ENCODE measurements around the gene SSBP4.
"Not testable (repeated sequence)": the region's sequence is repeated elsewhere in the genome, so short reads cannot be mapped to it uniquely, and the experiment has no call there.

SSBP4 gene

DNA sequence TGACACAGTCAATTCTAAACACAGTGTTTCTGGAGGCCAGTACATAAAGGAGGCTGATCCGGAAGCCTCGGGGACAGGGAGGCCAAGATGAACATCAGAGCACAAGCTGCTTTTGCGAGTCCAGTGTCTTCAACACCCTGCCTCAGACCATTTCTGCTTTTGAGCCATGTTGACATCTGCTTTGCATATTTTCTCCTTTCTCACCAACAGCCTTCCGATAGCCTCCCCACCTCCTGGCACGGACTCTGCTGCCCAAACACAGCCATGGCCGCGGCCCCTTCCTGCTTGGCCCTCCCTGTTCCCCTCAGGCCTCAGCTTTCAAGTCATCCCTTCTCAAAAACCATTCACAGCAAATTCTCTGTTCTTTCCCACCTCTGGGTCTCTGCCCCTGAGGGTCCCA, 25.4 kb upstream of the SSBP4 start:
- DNase-seq (ENCODE audit: low read depth): no peak

GRCh38 chr19:18396471-18397241, 22.5 kb upstream of the SSBP4 start:
- no peak for DNase-seq (ENCODE audit: low read depth)

DNA sequence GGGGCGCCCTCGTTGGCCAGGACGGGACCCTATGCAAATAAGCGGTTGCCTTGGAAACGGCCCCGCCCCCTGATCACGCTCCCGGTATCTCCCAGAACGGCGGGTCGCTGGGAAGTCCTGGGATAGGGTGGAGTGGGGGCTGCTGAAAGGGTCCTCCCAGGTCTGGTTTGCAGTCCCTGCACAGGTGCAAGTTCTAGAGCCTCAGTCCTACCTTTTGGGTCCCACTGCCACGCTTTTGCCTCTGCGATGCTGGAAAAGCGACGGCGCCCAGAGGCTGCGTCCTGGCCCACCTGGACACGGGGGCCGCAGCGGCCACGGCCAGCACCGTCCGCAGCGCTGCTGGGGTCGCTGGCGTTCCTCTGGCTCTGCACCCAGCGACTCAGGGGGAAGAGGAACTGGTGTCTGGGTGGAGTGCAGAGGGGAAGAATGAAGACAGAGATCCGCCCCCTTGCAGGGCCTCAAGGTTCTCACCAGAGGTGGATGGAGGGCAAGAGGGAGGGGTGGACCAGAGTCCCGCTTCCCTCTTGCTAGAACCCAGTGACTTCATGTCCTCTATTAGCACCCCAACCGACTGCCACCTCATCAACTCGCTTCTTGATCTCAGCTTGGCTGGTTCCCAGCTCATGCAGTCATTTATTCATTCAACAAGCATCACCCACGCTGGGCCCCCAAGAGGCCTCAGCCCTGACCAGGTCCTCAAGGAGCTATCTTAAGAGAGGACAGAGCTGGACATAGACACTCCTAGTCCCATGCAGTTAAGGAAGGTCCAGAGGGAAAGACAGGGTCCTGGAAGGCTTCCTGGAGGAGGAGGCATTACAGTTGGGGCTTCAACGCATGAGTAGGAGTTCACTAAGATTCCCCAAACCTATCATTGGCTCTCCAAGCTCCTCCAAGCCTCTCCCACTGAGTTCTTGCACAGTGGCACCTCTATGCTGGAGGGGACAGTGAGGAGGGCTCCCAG, 21.7 kb upstream of the SSBP4 start, which contains the start of gene LRRC25:
LRRC25 (minus strand) TSS at position 381 of the 961 bp plus-strand sequence. CDS start 659 bp downstream, outside the sequence.
- DNase-seq (ENCODE audit: low read depth): no peak

DNA sequence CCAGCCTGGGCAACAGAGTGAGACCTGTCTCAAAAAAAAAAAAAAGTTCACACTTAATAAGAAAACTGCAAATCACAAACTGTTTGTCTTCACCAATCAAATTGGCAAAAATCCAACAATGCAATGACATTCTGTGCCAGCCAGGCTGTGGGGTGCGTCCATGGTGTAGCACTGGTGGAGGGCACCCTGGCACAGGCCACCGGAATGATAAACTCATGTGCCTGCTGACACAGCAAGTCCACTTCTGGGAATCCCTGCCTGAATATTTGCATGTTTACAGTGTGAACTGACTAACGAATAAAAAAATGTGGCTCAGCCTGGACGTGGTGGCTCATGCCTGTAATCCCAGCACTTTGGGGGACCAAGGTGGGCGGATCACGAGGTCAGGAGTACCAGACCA, 20.2 kb upstream of the SSBP4 start:
- no peak for DNase-seq (ENCODE audit: low read depth)

DNA sequence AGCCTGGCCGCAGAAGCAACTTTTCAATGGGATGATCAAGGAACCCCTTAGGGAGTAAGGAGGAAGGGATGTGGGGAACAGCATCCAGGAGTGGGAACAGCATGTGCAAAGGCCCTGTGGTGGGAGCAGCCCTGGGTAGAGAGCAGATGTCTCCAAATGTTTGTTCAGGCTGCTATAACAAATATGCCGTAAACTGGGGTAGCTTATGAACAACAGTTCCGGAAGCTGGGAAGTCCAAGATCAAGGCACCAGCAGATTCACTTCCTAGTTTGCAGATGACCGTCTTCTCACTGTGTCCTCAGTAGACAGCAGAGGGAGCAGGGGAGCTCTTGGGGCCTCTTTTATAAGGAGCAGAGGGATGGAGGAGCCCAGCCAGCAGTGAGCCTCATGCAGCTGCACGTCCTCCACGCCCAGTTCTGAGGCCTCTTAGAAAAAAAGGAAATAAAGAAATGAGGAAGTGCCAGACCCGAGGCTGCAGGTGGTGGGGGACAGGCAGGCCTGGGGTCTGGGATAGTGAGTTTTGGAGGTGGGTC, 17.6 kb upstream of the SSBP4 start:
- no peak for DNase-seq (ENCODE audit: low read depth)

DNA sequence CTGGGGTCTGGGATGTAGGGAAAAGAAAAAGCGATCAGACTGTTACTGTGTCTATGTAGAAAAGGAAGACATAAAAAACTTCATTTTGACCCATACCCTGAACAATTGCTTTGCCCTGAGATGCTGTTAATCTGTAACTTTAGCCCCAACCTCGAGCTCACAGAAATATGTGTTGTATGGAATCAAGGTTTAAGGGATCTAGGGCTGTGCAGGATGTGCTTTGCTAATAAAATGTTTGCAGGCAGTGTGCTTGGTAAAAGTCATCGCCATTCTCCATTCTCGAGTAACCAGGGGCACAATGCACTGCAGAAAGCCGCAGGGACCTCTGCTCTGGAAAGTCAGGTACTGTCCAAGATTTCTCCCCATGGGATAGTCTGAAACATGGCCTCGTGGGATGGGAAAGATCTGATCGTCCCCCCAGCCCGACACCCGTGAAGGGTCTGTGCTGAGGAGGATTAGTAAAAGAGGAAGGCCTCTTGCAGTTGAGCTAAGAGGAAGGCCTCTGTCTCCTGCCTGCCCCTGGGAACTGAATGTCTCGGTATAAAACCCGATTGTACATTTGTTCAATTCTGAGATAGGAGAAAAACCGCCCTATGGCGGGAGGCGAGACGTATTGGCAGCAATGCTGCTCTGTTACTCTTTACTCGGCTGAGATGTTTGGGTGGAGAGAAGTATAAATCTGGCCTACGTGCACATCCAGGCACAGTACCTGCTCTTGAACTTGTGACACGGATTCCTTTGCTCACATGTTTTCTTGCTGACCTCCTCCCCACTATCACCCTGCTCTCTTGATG, 16.5 kb upstream of the SSBP4 start:
- DNase-seq (ENCODE audit: low read depth): not testable (repeated sequence)

- not testable (repeated sequence) for DNase-seq (ENCODE audit: low read depth)
These were observed 13.4 kb upstream of the SSBP4 start for GRCh38 chr19:18405754-18406153.

DNA sequence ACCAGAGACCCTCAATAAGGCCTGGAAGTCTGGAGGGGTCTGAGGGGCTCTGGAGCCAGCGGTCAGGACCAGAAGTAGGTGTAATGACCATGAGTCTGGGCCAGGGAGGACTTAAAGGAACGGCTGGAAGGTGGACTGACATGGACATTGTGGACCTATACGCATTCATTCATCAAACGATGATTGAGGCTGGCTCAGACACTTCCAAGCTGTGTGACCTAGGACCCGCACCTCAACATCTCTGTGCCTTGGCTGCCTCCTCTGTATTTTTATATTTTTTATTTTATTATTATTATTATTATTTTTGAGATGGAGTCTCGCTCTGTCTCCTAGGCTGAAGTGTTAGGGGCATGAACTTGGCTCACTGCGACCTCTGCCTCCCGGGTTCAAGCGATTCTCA, 12.4 kb upstream of the SSBP4 start:
- DNase-seq (ENCODE audit: low read depth): no peak

GRCh38 chr19:18408053-18408476, 11.1 kb upstream of the SSBP4 start:
- no peak for DNase-seq (ENCODE audit: low read depth)

- no peak for DNase-seq (ENCODE audit: low read depth)
These were observed 6.5 kb upstream of the SSBP4 start for GRCh38 chr19:18412610-18413239.

- no peak for DNase-seq (ENCODE audit: low read depth)
These were observed 4.6 kb upstream of the SSBP4 start for GRCh38 chr19:18414504-18415177.

- DNase-seq (ENCODE audit: low read depth): no peak
These were observed 3.9 kb upstream of the SSBP4 start for GRCh38 chr19:18415178-18415867.

GRCh38 chr19:18416778-18417249, 2.4 kb upstream of the SSBP4 start:
- DNase-seq (ENCODE audit: low read depth): no peak

- no peak for DNase-seq (ENCODE audit: low read depth)
These were observed 1.8 kb upstream of the SSBP4 start for GRCh38 chr19:18417250-18418028.

DNA sequence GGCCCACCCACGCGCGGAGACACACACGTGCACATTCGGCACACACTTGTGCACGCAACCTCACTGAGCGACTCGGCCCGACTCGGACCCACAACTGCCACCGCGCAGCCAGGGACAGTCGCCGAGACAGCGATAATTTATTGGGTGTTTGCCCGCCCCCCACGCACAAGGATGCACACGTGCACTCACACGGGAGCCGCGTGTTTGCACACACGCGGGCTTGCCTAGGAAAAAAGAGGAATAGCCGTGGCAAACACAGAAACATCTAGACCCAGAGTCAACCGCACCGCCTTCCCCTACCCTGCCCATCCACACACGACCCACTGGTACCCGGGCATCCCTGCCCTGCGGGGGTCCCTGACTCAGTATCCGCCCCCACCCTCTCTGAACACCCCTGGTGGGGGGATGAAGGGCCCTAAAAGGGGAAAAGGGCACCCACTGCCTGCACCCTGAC, 1.1 kb upstream of the SSBP4 start:
- DNase-seq (ENCODE audit: low read depth): no peak

DNA sequence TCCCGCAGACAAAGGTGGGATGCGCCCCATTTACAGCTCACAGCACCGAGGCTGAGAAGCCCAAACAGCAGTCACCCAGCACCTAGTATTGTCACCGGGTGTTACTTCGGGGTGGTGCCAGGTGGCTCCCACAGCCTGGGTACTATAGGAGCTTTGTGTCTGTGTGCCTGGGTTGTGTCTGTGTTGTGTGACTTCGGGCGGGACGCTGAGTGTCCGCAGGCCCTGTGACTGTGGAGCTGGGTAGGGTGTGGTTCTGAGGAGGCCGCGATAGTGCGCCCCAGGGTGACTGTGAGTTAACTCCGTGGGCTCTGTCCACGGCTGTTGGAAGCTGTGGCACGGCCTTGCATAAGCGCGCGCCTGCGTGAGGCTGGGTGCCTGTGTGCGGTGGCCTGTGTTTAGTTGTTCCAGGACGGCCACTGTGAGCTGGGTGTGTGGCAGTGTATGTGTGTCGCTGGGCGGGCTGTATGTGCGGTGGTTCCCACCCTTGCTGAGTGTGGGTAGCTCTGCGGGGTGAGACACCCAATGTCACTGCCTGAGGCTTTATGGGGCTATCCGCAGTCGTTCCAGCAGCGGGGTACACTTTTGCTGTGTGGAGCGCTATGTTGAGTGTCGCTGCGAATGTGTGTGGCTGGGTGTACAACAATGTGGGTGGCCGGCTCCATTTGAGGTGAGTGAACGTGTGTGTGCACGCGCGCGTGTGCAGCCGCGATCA, 559 bp upstream of the SSBP4 start:
- no peak for DNase-seq (ENCODE audit: low read depth)

GRCh38 chr19:18419699-18420460, 682 bp downstream of the SSBP4 start:
- no peak for DNase-seq (ENCODE audit: low read depth)

GRCh38 chr19:18420930-18421329, 1.7 kb downstream of the SSBP4 start:
- DNase-seq (ENCODE audit: low read depth): no peak

All from stimulated activated CD8-positive, alpha-beta memory T cell treated with anti-CD3 and anti-CD28 coated beads, Interleukin-15, amount 100 ng/mL, for 1 hour (primary cell).